Ecto neural progenitor cell (in vitro differentiated cells): ENCODE results near the gene CTDSP1.

Experiments used
- DNase-seq: peaks from one replicate; pipeline ENCODE4 v3.0.0-alpha.2; 2018; ENCODE audit warnings: low spot score

Gene CTDSP1

DNA sequence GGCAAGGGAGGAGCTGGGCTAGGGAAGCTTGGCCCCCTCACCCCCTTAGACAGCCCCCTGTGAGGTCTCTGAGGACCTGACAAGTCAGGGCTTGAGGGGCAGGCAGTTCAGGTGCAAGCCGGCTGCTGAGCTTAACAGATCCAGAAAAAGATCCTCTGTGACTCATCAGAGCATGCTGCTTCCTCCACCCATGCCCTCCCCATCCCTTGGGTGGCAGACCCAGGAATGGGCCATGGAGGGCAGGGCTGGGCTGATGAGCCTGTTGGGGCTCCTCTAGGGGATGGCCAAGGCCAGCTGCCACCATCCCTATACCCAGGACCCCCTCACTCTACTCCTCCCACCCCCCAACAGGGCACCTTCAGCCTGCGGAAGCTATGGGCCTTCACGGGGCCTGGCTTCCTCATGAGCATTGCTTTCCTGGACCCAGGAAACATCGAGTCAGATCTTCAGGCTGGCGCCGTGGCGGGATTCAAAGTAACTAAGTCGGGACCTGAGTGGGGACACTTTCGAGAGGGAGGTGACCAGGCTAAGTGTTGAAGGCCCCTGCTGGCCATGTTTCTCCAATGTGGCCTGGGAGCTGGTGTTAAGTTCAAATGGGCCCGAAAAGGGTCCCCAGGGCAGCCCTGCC lies 15.7 kb upstream of the CTDSP1 start:
- DNase-seq: no peak

GRCh38 chr2:218384975-218385374 lies 14.7 kb upstream of the CTDSP1 start:
- DNase-seq: no peak

- DNase-seq: no peak
These were observed 12.9 kb upstream of the CTDSP1 start for GRCh38 chr2:218386505-218387368.

DNA sequence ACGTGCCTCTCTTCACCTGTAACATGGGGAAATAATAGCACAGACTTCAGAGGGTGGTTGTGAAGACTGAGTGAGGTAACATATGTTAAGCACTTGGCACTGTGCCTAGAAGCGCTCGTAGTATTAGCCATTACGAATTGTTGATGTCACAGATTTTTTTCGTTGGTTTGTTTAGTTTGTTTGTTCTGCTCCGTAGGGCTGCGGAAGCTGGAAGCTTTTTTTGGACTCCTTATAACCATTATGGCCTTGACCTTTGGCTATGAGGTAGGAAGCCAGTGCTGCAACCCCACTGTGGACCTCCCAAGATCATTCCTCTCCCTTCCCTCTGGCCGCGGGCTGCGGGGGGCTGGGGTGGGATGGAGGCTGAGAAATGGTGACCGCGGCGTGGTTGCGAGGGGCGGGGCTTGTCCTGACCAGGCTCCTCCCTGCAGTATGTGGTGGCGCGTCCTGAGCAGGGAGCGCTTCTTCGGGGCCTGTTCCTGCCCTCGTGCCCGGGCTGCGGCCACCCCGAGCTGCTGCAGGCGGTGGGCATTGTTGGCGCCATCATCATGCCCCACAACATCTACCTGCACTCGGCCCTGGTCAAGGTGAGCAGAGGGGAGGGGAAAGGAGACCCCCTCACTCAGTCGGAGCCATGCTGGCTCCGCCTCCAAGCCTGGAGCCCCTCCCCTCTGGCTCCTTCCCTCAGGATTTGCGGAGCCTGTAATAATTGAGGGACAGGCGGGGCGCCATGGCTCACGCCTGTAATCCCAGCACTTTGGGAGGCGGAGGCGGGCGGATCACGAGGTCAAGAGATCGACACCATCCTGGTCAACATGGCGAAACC lies 12.1 kb upstream of the CTDSP1 start:
- peak; percentile 82 for DNase-seq

- DNase-seq: no peak
These were observed 10.1 kb upstream of the CTDSP1 start for GRCh38 chr2:218389333-218390150.

GRCh38 chr2:218391202-218391601 lies 8.5 kb upstream of the CTDSP1 start:
- DNase-seq: no peak

DNA sequence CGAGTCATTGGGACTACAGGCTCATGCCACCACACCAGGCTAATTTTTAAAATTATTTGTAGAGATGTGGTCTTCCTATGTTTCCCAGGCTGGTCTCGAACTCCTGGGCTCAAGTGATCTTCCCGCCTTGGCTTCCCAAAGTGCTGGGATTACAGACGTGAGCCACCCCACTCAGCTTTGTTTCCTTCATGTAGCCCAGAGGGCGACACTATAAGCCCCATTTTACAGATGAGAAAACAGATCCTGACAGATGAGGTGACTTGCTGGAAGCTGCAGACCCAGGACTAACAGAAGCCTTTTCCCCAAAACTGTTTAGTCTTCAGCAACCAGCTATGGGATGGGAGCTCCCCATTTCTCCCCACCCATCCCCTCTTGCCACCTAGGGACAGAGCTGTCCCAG lies 7.2 kb upstream of the CTDSP1 start:
- no peak for DNase-seq

DNA sequence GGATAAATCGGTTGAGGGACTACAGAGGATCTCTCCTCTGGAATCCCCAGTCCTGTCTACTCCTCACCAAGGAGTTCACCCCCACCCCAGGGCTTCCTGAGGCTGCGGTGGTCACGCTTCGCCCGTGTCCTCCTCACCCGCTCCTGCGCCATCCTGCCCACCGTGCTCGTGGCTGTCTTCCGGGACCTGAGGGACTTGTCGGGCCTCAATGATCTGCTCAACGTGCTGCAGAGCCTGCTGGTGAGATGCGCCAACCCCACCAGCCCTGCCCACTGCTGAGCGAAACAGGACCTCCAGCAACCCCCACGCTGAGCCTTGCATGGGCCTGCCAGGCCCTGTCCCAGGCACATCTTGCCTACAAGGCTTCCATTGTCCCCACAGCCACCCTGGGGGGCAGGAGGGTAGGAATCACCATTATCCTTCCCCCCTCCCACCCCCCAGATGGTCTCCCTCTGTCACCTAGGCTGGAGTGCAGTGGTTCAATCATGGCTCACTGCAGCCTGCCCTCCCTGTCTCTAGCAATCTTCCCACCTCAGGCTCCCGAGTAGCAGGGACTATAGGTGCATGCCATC lies 6.7 kb upstream of the CTDSP1 start:
- no peak for DNase-seq

GRCh38 chr2:218393750-218394290 lies 5.8 kb upstream of the CTDSP1 start:
- no peak for DNase-seq

DNA sequence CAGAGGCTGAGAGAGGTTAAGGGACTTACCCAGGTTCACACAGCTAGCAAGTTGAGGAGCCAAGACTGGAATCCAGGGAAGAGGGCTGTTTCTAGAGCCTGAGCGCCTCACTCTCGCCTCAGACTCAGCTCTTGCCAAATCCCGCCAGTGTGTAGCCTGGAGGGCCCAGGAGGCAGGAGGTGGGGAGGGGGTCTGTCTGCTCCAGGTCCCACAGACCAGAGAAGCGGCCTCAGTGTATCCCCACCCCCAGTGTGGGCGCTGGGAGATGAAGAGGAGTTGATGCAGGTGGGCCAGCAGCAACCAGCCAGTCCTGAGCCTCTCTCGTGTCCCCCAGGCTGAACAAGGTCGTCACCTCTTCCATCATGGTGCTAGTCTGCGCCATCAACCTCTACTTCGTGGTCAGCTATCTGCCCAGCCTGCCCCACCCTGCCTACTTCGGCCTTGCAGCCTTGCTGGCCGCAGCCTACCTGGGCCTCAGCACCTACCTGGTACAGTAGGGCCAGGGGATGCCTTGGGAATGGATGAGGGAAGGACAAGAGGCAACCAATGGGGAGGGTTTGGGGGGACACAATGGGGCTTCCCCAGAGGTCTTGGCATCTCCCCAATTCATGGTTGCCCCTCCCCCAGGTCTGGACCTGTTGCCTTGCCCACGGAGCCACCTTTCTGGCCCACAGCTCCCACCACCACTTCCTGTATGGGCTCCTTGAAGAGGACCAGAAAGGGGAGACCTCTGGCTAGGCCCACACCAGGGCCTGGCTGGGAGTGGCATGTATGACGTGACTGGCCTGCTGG lies 5.2 kb upstream of the CTDSP1 start:
- DNase-seq: no peak

GRCh38 chr2:218395090-218395444 lies 4.6 kb upstream of the CTDSP1 start:
- DNase-seq: no peak

- no peak for DNase-seq
These were observed 4.2 kb upstream of the CTDSP1 start for GRCh38 chr2:218395456-218395825.

DNA sequence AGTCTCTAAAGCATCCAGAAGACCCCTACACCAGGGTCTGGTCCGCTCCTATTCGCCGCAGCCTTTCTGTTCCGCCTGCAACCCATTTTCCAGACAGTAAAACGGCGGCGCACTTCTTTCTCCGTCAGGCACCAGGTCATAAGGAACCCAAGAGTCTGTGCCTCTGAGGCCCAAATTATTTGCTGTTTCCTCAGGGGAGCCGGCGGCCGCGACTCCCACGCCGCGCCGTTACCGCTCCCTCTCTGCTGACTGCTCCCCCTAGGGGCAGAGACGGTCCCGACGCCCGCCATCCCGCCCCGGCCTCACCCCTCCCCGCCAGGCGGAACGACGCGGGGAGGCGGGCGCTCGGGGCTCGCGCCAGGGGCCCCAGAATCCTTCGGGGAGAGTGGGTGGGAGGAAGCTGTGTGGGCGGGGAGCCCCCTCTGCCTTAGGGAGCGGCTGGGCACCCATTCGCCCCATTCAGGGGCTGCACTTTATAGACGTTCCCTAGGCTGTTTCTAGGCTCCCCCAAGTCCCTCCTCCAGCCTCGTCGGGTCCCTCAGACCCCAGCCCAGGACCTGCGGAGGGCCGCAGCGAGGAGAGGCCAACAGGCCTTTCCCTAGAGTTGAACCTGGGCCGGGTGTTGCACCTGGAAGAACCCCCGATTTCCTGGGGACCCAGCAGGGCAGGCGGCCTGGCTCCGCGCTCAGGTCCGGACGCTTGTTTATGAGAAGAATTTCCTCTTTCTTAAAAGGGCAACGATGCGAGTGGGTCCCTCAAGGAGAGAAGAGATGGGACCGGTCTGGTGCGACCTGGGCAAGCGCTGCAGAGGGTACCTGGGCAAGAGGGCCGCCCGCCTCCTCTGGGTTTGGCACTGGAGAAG lies 3.6 kb upstream of the CTDSP1 start:
- DNase-seq: peak; percentile 95

GRCh38 chr2:218396688-218397462 lies 2.8 kb upstream of the CTDSP1 start:
- peak; percentile 71 for DNase-seq

DNA sequence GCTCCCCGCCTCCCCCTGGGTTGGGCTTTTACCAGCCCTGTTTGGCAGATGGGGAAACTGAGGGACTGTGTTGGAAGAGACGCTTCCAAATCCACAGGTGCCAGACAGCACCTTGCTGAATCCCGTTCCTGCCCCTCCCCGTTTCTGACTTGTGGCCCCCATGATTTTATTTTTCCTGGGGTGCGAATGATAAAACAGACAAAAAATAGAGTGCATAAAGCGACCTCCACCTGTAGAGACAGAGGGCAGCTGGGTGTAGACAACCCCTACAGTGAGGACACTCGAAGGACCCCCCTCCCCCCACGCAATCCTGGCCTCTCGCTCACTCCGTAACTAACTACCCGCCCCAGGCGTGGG lies 2.2 kb upstream of the CTDSP1 start:
- no peak for DNase-seq

- peak; percentile 75 for DNase-seq
These were observed 1.7 kb upstream of the CTDSP1 start for GRCh38 chr2:218397820-218398436.

DNA sequence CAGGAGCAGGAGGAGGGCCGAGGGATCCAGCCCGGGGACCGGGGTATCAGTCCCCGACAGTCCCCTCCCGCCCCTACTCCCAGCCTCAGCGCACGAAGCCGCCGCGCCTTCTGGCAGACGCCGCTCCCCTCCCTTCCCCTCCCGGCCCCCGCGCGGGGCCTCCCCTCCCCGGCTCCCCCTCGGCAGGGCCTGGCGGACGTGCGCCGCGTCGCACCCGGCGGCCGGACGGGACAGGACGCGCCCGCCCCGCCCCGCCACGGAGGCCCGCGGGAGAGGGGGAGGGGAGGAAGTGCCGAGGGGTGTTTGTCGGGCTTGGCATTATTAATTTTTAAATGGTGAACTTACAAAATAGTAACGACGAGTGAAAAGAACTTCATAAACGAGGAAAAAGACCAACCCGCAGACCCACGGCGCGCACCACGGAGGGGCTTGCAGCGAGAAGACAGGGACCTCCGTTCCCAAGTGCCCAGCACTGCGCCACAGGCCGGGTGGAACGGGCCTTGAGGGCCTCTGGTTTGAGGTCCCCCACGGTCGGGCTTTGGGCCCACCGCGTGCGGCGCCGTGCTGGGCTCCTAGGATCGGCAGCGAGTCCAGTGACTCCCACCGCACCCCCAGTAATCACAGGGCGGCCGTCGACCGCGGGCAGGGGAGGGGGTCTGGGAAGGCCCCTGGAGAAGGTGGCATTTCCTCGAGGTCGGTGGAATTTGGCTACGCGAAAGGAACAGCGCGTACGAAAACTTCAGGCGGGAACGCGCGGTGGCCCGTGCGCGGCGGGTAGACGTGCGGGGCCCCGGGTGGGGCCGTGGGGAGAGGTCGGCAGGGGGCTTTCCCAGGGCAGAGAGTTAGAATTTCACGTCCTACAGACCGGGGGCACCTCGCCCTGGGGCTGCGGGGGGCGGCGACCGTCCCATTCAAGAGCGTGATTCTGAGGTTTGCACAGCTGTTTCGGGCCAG lies 954 bp upstream of the CTDSP1 start:
- DNase-seq: no peak
